ENCODE data around the gene ORC3. TPM values are rescaled to one million over a fixed set of nuclear protein-coding genes. Genes with fewer than 3 reads are reported as not detected.
A peak's percentile ranks its signal among the peaks of the same experiment; 100 is the strongest.

ORC3 gene
- total RNA-seq, 2 donors from 2014 or later, result 14.5 to 21.4 TPM

- no peaks in the 10 kb centered on the region for H3K9me3 ChIP-seq
- no peak overlapping the region for H3K27ac ChIP-seq
- no peaks in the 10 kb centered on the region for H3K4me1 ChIP-seq
- H3K27me3 ChIP-seq, result no peaks in the 10 kb centered on the region
- no peak for TF ChIP-seq CTCF (IDR thresholded peaks at IDR 0.05)
- no peak for DNase-seq (ENCODE audit: low spot score)
- peaks cover 24% of the 10 kb centered on the region for H3K36me3 ChIP-seq
- no peak overlapping the region for H3K4me3 ChIP-seq
Measured at GRCh38 chr6:87654122-87654521, 64.2 kb downstream of the ORC3 start.

- H3K4me3 ChIP-seq, result no peak overlapping the region
- peaks cover 24% of the 10 kb centered on the region for H3K36me3 ChIP-seq
- DNase-seq (ENCODE audit: low spot score), result no peak
- no peaks in the 10 kb centered on the region for H3K9me3 ChIP-seq
- no peak overlapping the region for H3K27ac ChIP-seq
- no peak for TF ChIP-seq CTCF (IDR thresholded peaks at IDR 0.05)
- H3K27me3 ChIP-seq, result no peaks in the 10 kb centered on the region
- H3K4me1 ChIP-seq, result no peaks in the 10 kb centered on the region
Measured at GRCh38 chr6:87654875-87655454, 65.0 kb downstream of the ORC3 start.

DNA sequence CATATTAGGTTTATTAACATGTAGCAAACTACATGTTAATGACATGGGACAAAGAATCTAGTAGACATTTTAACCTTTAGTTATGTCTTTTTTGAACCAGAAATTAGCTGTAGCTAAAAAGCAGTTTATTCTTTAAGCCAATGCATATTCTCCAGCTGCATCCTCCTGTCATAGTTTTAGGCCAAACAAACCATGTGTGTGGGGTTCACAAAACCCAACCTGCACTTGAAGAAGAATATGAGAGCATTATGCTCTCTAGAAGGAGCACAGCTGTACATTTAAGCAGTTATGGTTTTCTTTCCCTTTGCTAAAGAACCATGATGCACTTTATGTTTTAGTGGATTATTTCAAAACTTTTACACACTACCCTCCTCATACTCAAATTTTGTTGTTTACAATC, 65.9 kb downstream of the ORC3 start:
- DNase-seq (ENCODE audit: low spot score), result no peak
- Histone ChIP-seq H3K9me3 (no peaks in the 10 kb centered on the region), H3K27me3 (no peaks in the 10 kb centered on the region), H3K4me1 (no peaks in the 10 kb centered on the region), H3K36me3 (peaks cover 24% of the 10 kb centered on the region), H3K4me3 (no peak overlapping the region), H3K27ac (no peak overlapping the region)
- no peak for TF ChIP-seq CTCF (IDR thresholded peaks at IDR 0.05)

- no peak for TF ChIP-seq CTCF (IDR thresholded peaks at IDR 0.05)
- Histone ChIP-seq H3K27me3 (no peaks in the 10 kb centered on the region), H3K36me3 (peaks cover 24% of the 10 kb centered on the region), H3K4me3 (no peak overlapping the region), H3K4me1 (no peaks in the 10 kb centered on the region), H3K9me3 (no peaks in the 10 kb centered on the region), H3K27ac (no peak overlapping the region)
- no peak for DNase-seq (ENCODE audit: low spot score)
Measured at GRCh38 chr6:87656857-87657256, 66.9 kb downstream of the ORC3 start.

- Histone ChIP-seq H3K9me3 (no peaks in the 10 kb centered on the region), H3K4me1 (no peaks in the 10 kb centered on the region), H3K4me3 (no peak overlapping the region), H3K27ac (peak overlapping the region; percentile 0 to 8), H3K36me3 (peaks cover 13% of the 10 kb centered on the region), H3K27me3 (no peaks in the 10 kb centered on the region)
- no peak for DNase-seq (ENCODE audit: low spot score)
- no peak for TF ChIP-seq CTCF (IDR thresholded peaks at IDR 0.05)
Measured at GRCh38 chr6:87658516-87658915, 68.6 kb downstream of the ORC3 start.

Measured in right atrium auricular region (tissue), 2 donors.